ENCODE results near the gene PLAAT3.
A peak's percentile ranks its signal among the peaks of the same experiment; 100 is the strongest.
"Not testable (repeated sequence)": the region's sequence is repeated elsewhere in the genome, so short reads cannot be mapped to it uniquely, and the experiment has no call there.

The PLAAT3 gene

GRCh38 chr11:63608353-63609345 lies 5.6 kb downstream of the PLAAT3 start:
- no peak for DNase-seq (ENCODE audit: low read depth)

- DNase-seq (ENCODE audit: low read depth): no peak
Observed at GRCh38 chr11:63603180-63603518, 11.1 kb downstream of the PLAAT3 start.

GRCh38 chr11:63602290-63603179 lies 11.7 kb downstream of the PLAAT3 start:
- not testable (repeated sequence) for DNase-seq (ENCODE audit: low read depth)

GRCh38 chr11:63599211-63600122 lies 14.8 kb downstream of the PLAAT3 start:
- no peak for DNase-seq (ENCODE audit: low read depth)

GRCh38 chr11:63598556-63598955 lies 15.7 kb downstream of the PLAAT3 start:
- no peak for DNase-seq (ENCODE audit: low read depth)

GRCh38 chr11:63595296-63595695 lies 18.9 kb downstream of the PLAAT3 start:
- no peak for DNase-seq (ENCODE audit: low read depth)

GRCh38 chr11:63592975-63593395 lies 21.2 kb downstream of the PLAAT3 start:
- DNase-seq (ENCODE audit: low read depth): no peak

GRCh38 chr11:63590024-63590788 lies 24.0 kb downstream of the PLAAT3 start:
- no peak for DNase-seq (ENCODE audit: low read depth)

GRCh38 chr11:63589000-63589399 lies 25.2 kb downstream of the PLAAT3 start:
- no peak for DNase-seq (ENCODE audit: low read depth)

- DNase-seq (ENCODE audit: low read depth): no peak
Observed at GRCh38 chr11:63586451-63587166, 27.6 kb downstream of the PLAAT3 start.

- no peak for DNase-seq (ENCODE audit: low read depth)
Observed at GRCh38 chr11:63583357-63583677, 30.9 kb downstream of the PLAAT3 start.

GRCh38 chr11:63581224-63581623 lies 33.0 kb downstream of the PLAAT3 start:
- not testable (repeated sequence) for DNase-seq (ENCODE audit: low read depth)

GRCh38 chr11:63578882-63579281 lies 35.4 kb downstream of the PLAAT3 start:
- DNase-seq (ENCODE audit: low read depth): not testable (repeated sequence)

- DNase-seq (ENCODE audit: low read depth): no peak
Observed at GRCh38 chr11:63574856-63575602, 39.2 kb downstream of the PLAAT3 start.

GRCh38 chr11:63573881-63574855 lies 40.1 kb downstream of the PLAAT3 start:
- DNase-seq (ENCODE audit: low read depth): peak; percentile 10

GRCh38 chr11:63572026-63572688 lies 42.1 kb downstream of the PLAAT3 start:
- DNase-seq (ENCODE audit: low read depth): no peak

- DNase-seq (ENCODE audit: low read depth): no peak
Observed at GRCh38 chr11:63569570-63569969, 44.7 kb downstream of the PLAAT3 start.
